ENCODE data around the gene PTPRT.

Gene PTPRT

DNA sequence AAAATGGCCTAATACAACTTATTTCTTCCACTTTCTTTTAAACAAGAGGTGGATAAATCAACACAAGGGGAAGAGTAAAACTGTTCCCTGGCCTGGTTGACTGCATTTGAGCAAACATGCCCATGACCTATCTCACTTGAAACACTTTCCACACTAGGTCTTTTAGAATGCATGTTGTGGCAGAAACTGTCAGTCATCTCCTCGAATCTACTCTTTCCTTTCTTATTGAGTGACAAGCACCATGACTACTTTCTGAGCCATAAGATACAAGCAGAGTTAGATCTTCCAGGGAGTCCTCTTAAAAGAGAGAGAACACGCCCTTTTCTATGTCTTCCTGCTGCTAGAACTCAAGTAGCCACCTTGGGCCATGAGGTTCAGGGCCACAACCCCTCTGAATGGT, 66.5 kb downstream of the PTPRT start:
- H3K27ac ChIP-seq: no peak overlapping the region
- TF ChIP-seq, protein P1, sequence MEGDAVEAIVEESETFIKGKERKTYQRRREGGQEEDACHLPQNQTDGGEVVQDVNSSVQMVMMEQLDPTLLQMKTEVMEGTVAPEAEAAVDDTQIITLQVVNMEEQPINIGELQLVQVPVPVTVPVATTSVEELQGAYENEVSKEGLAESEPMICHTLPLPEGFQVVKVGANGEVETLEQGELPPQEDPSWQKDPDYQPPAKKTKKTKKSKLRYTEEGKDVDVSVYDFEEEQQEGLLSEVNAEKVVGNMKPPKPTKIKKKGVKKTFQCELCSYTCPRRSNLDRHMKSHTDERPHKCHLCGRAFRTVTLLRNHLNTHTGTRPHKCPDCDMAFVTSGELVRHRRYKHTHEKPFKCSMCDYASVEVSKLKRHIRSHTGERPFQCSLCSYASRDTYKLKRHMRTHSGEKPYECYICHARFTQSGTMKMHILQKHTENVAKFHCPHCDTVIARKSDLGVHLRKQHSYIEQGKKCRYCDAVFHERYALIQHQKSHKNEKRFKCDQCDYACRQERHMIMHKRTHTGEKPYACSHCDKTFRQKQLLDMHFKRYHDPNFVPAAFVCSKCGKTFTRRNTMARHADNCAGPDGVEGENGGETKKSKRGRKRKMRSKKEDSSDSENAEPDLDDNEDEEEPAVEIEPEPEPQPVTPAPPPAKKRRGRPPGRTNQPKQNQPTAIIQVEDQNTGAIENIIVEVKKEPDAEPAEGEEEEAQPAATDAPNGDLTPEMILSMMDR (IDR thresholded peaks at IDR 0.05): no peak
- TF ChIP-seq ZFX (IDR thresholded peaks at IDR 0.05; ENCODE audit: borderline replicate concordance): no peak

- TF ChIP-seq, protein P1 (IDR thresholded peaks at IDR 0.05): no peak
- TF ChIP-seq ZFX (IDR thresholded peaks at IDR 0.05; ENCODE audit: borderline replicate concordance): no peak
- no peak overlapping the region for H3K27ac ChIP-seq
Measured at GRCh38 chr20:43119720-43120119, 70.0 kb downstream of the PTPRT start.

DNA sequence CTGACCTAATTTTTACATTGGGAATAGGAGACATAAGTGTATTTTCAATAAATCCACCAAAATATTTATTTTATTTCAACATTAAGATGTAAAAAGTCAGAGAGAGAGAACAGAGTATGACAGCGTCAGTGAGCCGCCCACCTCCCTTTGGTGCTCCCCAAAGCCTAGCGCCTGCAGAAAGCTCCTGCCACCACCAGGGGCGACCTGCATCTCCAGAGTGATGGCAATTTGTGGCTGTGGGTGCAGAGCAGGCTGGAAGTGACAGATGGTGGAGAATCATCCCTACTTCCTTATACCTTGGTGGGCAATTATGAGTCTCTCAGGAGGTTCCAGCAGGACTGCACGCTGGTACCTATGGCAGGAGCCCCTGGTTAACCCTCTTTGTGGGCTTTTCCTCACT, 87.3 kb downstream of the PTPRT start:
- TF ChIP-seq ZFX (IDR thresholded peaks at IDR 0.05; ENCODE audit: borderline replicate concordance): no peak
- TF ChIP-seq, protein P1 (IDR thresholded peaks at IDR 0.05): no peak
- no peak overlapping the region for H3K27ac ChIP-seq

GRCh38 chr20:43096931-43097260, 92.8 kb downstream of the PTPRT start:
- no peak overlapping the region for H3K27ac ChIP-seq
- no peak for TF ChIP-seq ZFX (IDR thresholded peaks at IDR 0.05; ENCODE audit: borderline replicate concordance)
- TF ChIP-seq, protein P1 (IDR thresholded peaks at IDR 0.05): no peak

DNA sequence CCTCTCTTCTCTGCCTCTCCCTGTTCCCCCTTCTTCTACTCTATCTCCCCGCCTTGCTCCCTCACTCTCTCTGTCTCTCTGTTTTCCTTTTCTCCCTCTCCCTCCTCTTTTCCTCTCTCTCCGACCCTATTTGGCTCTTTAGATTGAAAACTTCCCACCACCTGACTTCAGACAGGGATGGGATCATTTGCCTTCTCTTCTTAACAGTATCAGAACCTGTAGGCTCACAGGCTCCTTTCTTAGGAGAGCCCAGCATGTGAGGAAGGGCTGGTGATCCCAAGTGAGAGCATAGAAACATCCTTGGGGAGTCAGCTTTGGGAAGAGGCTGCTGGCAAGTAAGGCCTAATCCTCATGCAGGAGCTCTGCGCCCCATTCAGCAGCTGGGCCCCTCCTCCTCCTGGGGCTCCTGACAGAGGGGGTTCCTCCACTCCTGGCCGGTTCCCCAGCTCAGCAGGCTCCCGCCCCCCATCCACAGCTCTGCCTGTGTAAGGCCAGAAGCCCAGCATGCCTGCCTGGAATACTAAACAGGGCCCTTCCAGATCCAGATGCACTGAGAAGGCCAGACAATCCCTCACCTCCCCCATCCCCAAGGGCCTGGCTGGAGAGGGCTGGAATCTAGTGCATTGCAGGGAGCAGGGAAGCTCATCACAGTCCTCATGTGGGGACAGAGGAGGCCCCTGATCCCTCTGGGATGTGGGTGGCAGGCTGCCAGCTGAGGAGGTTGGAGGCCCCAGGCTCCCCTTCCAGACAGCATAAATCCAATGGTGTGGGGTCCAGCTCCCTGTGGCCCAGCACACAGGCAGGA, 93.4 kb downstream of the PTPRT start:
- TF ChIP-seq, protein P1 (IDR thresholded peaks at IDR 0.05): no peak
- TF ChIP-seq ZFX (IDR thresholded peaks at IDR 0.05; ENCODE audit: borderline replicate concordance): no peak
- H3K27ac ChIP-seq: no peak overlapping the region

DNA sequence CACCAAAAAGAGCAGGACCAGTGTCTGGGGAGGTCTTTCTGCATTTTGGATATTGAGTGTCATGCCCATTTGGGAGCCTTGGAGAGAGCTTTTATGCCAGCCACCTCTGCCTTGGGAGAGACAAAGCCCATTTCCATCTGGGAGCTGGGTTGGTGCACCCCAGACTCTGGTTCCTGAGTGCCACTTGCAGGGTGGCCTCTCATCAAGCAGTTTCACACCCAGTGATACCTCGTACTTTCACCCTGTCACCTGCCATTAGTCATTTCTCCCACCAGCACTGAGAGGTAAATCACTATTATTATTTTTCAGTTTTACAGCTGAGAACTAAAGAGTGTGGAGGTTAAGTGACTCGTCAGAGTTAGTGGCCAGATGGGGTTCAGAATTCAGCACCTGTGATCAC, 94.7 kb downstream of the PTPRT start:
- H3K27ac ChIP-seq: no peak overlapping the region
- TF ChIP-seq, protein P1 (IDR thresholded peaks at IDR 0.05): no peak
- TF ChIP-seq ZFX (IDR thresholded peaks at IDR 0.05; ENCODE audit: borderline replicate concordance): no peak

DNA sequence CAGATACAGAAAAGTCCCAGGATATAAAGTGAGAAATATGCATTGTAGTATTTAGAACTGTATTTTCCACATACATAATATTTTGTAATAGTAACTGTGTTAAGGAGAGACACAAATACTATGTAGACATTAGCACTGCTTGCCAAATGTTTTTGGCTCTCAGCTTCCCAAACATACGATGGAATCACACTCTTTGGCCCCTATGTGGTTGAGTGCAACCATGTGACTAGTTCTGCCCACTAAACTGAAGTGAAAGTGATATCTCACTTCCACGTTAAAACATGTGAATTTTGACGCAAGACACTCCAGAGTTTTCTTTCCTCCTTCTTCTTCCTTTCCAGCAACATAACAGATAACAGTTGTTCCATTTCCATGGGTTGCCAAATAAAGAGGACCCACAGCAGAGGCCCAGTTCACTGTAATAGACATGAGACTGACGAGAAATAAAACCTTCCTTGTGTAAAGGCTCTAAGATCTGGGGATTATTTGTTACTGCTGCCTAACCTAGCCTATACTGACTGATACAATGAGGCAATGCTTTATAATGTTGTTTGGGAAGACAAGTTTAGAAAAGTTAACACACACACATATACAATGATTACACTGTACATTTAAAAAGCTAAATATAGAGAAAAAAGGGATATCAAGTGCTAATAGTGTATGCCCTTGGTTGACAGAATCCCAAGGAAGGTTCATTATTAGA, 97.2 kb downstream of the PTPRT start:
- TF ChIP-seq ZFX (IDR thresholded peaks at IDR 0.05; ENCODE audit: borderline replicate concordance): no peak

More for the DNA sequence above, 97.2 kb downstream of the PTPRT start:
- no peak overlapping the region for H3K27ac ChIP-seq

All from 22Rv1 (cell line).